Measurements from ENCODE around the gene MVB12B. TPM values are rescaled to one million over a fixed set of nuclear protein-coding genes. Genes with fewer than 3 reads are reported as not detected.

The MVB12B gene
- total RNA-seq, 1 experiment from 2014 or later = 5.8 TPM

GRCh38 chr9:126521551-126521950 is 194.9 kb downstream of the MVB12B start:
- no peak overlapping the region for H2BK20ac ChIP-seq (ENCODE audit: low read depth, low read length, poor library complexity, severe bottlenecking)
- H3K14ac ChIP-seq (ENCODE audit: insufficient read depth, low read length) = no peak overlapping the region
- H2BK120ac ChIP-seq (ENCODE audit: low read depth, low read length, poor library complexity, severe bottlenecking) = no peak overlapping the region
- H4K5ac ChIP-seq (ENCODE audit: insufficient read length, low read depth, low read length) = no peak overlapping the region
- H2BK15ac ChIP-seq (ENCODE audit: low read depth, low read length) = no peak overlapping the region
- H3K18ac ChIP-seq (ENCODE audit: insufficient read length, low read depth, low read length) = no peak overlapping the region
- no peak overlapping the region for H2BK5ac ChIP-seq (ENCODE audit: insufficient read length, low read length)
- no peak overlapping the region for H3K9ac ChIP-seq (ENCODE audit: extremely low read depth, insufficient read length, low read length)
- H3K23ac ChIP-seq (ENCODE audit: insufficient read length, low read depth, low read length) = no peak overlapping the region
- H4K20me1 ChIP-seq (ENCODE audit: control insufficient read depth, insufficient read depth, insufficient read length) = no peaks in the 10 kb centered on the region
- no peak for TF ChIP-seq CTCF (conservative IDR thresholded peaks at IDR 0.05)
- no peak overlapping the region for H3K27ac ChIP-seq (ENCODE audit: insufficient read length, low read depth, low read length)
- H3K56ac ChIP-seq (ENCODE audit: insufficient read length, low read depth, low read length) = no peak overlapping the region
- H3K9me3 Mint-ChIP-seq = no peaks in the 10 kb centered on the region
- H3K27me3 Mint-ChIP-seq (ENCODE audit: low read depth) = peaks cover 41% of the 10 kb centered on the region
- no peak overlapping the region for H2AK5ac ChIP-seq (ENCODE audit: insufficient read length, low read length)
- H3K27ac Mint-ChIP-seq = no peak overlapping the region; a peak in 1 of 7 replicates
- WGBS (ENCODE audit: extremely low coverage, insufficient read length, low lambda C conversion rate) = no CpG with 5 or more reads among the region's 13 CpGs
- H2AFZ ChIP-seq (ENCODE audit: low read length) = no peak overlapping the region
- no peaks in the 10 kb centered on the region; the same call in 1 of the 2 replicates for H3K27me3 ChIP-seq (ENCODE audit: insufficient read depth, low read length)
- no peaks in the 10 kb centered on the region for H3K9me3 ChIP-seq (ENCODE audit: control insufficient read depth, low read depth, low read length)
- H3K4me1 Mint-ChIP-seq = peaks cover 15 to 34% of the 10 kb centered on the region in 2 experiments
- peaks cover 3% of the 10 kb centered on the region; the same call in 1 of the 2 replicates for H3K4me1 ChIP-seq (ENCODE audit: insufficient read depth, low read length)
- H3T11ph ChIP-seq (ENCODE audit: low read length) = no peak overlapping the region
- DNase-seq = no peak
- no peaks in the 10 kb centered on the region for H3K36me3 Mint-ChIP-seq (ENCODE audit: insufficient read depth in 1 of 3, low read depth in 3 of 3)
- no peaks in the 10 kb centered on the region for H3K79me2 ChIP-seq (ENCODE audit: insufficient read depth, low read length)
- H3K4me3 Mint-ChIP-seq = no peak overlapping the region
- no peak overlapping the region for H3K4ac ChIP-seq (ENCODE audit: low read depth, low read length)
- no peak overlapping the region for H4K91ac ChIP-seq (ENCODE audit: insufficient read length, low read depth, low read length)
- no peak overlapping the region for H4K8ac ChIP-seq (replicated peaks; ENCODE audit: insufficient read length, low read depth, low read length)
- H3K23me2 ChIP-seq (ENCODE audit: insufficient read length, low read depth, low read length, poor library complexity, severe bottlenecking) = no peaks in the 10 kb centered on the region
- H3K79me1 ChIP-seq (ENCODE audit: insufficient read depth, low read depth, low read length, poor library complexity, severe bottlenecking) = no peaks in the 10 kb centered on the region
- H3K4me2 ChIP-seq (ENCODE audit: insufficient read depth, insufficient read length, low read length) = no peak overlapping the region
- no peak overlapping the region for H2BK12ac ChIP-seq (ENCODE audit: insufficient read length, low read depth, low read length)
